SIG-M5 treated with dmso at 0.1 percent for 504 hours (cell line): Measurements from ENCODE around the gene IL1F10.
A peak's percentile ranks its signal among the peaks of the same experiment; 100 is the strongest.
"Not testable (repeated sequence)": the region's sequence is repeated elsewhere in the genome, so short reads cannot be mapped to it uniquely, and the experiment has no call there.

Experiments
- DNase-seq: peaks from one replicate; lab custom pipeline; 2025; ENCODE audit not compliant: unreplicated experiment; lab: John Stamatoyannopoulos, UW

The IL1F10 gene

GRCh38 chr2:113080134-113080533, 12.4 kb downstream of the IL1F10 start:
- DNase-seq, result peak; percentile 40

GRCh38 chr2:113081488-113082210, 13.9 kb downstream of the IL1F10 start:
- no peak for DNase-seq

- DNase-seq, result no peak
Measured at GRCh38 chr2:113083296-113083695, 15.5 kb downstream of the IL1F10 start.

GRCh38 chr2:113084249-113085000, 16.7 kb downstream of the IL1F10 start:
- peak; percentile 36 for DNase-seq

GRCh38 chr2:113085542-113085941, 17.8 kb downstream of the IL1F10 start:
- no peak for DNase-seq

- no peak for DNase-seq
Measured at GRCh38 chr2:113088213-113088992, 20.6 kb downstream of the IL1F10 start.

- peak; percentile 23 for DNase-seq
Measured at GRCh38 chr2:113089916-113090315, 22.1 kb downstream of the IL1F10 start.

GRCh38 chr2:113091231-113091896, 23.6 kb downstream of the IL1F10 start:
- DNase-seq, result no peak

GRCh38 chr2:113092864-113093612, 25.3 kb downstream of the IL1F10 start:
- no peak for DNase-seq

- DNase-seq, result no peak
Measured at GRCh38 chr2:113093613-113093977, 25.8 kb downstream of the IL1F10 start.

- not testable (repeated sequence) for DNase-seq
Measured at GRCh38 chr2:113096306-113096705, 28.5 kb downstream of the IL1F10 start.

- not testable (repeated sequence) for DNase-seq
Measured at GRCh38 chr2:113096842-113097618, 29.3 kb downstream of the IL1F10 start.

- DNase-seq, result no peak
Measured at GRCh38 chr2:113098041-113098440, 30.3 kb downstream of the IL1F10 start.

GRCh38 chr2:113098532-113098931, 30.8 kb downstream of the IL1F10 start:
- DNase-seq, result no peak

- no peak for DNase-seq
Measured at GRCh38 chr2:113102133-113102532, 34.4 kb downstream of the IL1F10 start.

- DNase-seq, result no peak
Measured at GRCh38 chr2:113103277-113103676, 35.5 kb downstream of the IL1F10 start.

GRCh38 chr2:113104054-113104611, 36.4 kb downstream of the IL1F10 start:
- DNase-seq, result no peak

GRCh38 chr2:113105047-113105785, 37.4 kb downstream of the IL1F10 start:
- DNase-seq, result peak; percentile 19

- DNase-seq, result no peak
Measured at GRCh38 chr2:113111121-113111520, 43.4 kb downstream of the IL1F10 start.
